ENCODE results near the gene JAK1. TPM values are rescaled to one million over a fixed set of nuclear protein-coding genes. Genes with fewer than 3 reads are reported as not detected.

JAK1 gene
- total RNA-seq, 2 donors from 2014 or later: 73.2 to 101 TPM

GRCh38 chr1:64960731-64961130 lies 5.6 kb downstream of the JAK1 start:
- H3K27me3 ChIP-seq: no peaks in the 10 kb centered on the region
- DNase-seq: no peak
- H3K9me3 ChIP-seq: no peaks in the 10 kb centered on the region
- H3K9ac ChIP-seq (ENCODE audit: low read depth in 2 of 2, low read length in 2 of 2): no peak overlapping the region
- no peak overlapping the region for H3K27ac ChIP-seq
- no peak for TF ChIP-seq CTCF (IDR thresholded peaks at IDR 0.05)
- H3K36me3 ChIP-seq: no peaks in the 10 kb centered on the region
- H3K4me3 ChIP-seq: no peak overlapping the region
- H3K4me1 ChIP-seq: peaks cover 5% of the 10 kb centered on the region
- intact Hi-C loops (cut with DNase I): loop anchor here (10.0 kb wide), 1 partner anchor 46 kb away; no protein-coding TSS in a partner anchor

DNA sequence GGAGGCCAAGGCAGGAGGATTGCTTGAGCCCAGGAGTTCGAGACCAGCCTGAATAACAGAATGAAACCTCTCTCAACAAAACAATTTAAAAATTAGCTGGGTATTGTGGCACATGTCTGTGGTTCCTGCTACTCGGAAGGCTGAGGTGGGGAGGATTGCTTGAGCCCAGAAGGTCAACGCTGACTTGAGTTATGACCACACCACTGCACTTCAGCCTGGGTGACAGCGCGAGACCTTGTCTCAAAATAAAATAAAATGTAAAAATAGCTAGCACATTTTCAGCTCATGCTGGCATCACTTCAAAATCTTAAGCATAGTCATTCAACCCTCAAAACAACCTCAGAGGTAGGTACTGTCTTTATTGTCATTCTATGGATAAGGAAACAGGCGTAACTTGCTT lies 6.4 kb downstream of the JAK1 start:
- Histone ChIP-seq H3K9me3 (no peaks in the 10 kb centered on the region), H3K9ac (ENCODE audit: low read depth in 2 of 2, low read length in 2 of 2) (no peak overlapping the region), H3K4me3 (no peak overlapping the region), H3K27me3 (no peaks in the 10 kb centered on the region), H3K36me3 (no peaks in the 10 kb centered on the region), H3K27ac (no peak overlapping the region), H3K4me1 (peaks cover 5% of the 10 kb centered on the region)
- intact Hi-C loops (cut with DNase I): loop anchor here (10.0 kb wide), 1 partner anchor 45 kb away; no protein-coding TSS in a partner anchor
- no peak for DNase-seq
- TF ChIP-seq CTCF (IDR thresholded peaks at IDR 0.05): no peak

DNA sequence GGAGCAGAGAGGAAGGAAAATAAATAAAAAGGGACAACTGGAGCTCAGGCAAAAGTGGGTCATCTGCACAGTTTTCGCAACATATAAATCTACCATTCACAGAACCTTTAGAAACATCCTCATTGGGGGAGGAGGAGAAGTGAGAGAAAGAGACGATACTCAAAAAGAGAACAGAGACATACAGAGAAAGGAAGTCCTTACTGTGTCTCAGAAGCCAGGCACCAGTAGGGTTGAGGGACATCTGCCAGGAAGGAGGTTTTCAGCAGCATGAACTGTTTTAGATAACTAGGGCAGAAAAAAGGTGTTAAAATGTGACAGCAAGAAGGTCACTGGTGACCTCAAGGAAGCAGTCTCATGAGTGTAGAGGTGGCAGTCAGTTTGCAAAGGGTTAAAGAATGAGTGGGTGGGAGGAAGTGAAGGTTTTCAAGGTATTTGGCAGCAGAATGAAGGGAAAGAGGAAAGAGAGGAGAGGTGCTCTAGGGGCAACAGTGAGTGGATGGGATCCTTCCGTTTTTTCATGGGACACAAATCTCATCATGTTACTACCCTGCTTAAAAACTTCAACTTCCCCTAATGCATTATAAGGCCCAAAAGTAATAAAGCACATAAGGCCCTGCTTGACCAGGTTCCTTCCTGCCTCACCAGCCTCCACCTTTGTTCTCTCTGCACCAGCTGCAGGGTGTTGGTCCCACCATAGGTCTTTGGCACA lies 9.5 kb downstream of the JAK1 start:
- intact Hi-C loops (cut with DNase I): no loop called here
- Histone ChIP-seq H3K9ac (ENCODE audit: low read depth in 2 of 2, low read length in 2 of 2) (no peak overlapping the region), H3K27me3 (no peaks in the 10 kb centered on the region), H3K4me3 (no peak overlapping the region), H3K27ac (peak overlapping the region; percentile 5), H3K4me1 (peaks cover 14% of the 10 kb centered on the region), H3K36me3 (no peaks in the 10 kb centered on the region), H3K9me3 (no peaks in the 10 kb centered on the region)
- no peak for DNase-seq
- no peak for TF ChIP-seq CTCF (IDR thresholded peaks at IDR 0.05)

DNA sequence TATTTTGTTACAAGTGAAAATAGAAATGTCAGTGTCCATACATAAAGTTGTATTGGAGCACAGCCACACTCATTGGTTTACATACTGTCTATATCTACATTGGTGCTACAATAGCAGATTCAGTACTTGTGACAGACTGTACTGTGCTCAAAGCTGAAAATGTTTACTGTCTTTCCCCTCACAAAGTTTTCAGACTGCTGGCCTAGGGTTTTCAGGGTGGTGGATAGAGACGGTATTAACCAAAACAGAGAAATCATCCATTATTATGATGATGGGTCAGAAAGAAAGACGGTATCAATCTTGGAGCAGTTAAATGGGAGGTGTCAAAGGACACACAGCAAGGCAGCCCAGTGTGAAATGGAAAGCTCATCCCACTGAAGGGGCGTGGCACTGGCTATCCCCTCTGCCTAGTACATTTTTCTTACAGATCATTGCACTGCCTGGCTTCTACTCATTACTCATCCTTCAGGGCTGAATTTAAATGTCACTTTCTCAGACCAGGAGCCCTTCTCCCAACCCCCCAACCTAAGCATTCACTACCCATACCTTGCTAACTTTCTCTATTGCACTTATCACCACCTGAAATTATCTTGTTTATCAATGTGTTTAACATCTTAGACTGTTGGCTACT lies 10.2 kb downstream of the JAK1 start:
- no peak for TF ChIP-seq CTCF (IDR thresholded peaks at IDR 0.05)
- intact Hi-C loops (cut with DNase I): no loop called here
- Histone ChIP-seq H3K9me3 (no peaks in the 10 kb centered on the region), H3K4me1 (peaks cover 14% of the 10 kb centered on the region), H3K9ac (ENCODE audit: low read depth in 2 of 2, low read length in 2 of 2) (no peak overlapping the region), H3K4me3 (no peak overlapping the region), H3K36me3 (no peaks in the 10 kb centered on the region), H3K27ac (no peak overlapping the region), H3K27me3 (no peaks in the 10 kb centered on the region)
- no peak for DNase-seq

GRCh38 chr1:64955097-64956009 lies 11.0 kb downstream of the JAK1 start:
- no peak for TF ChIP-seq CTCF (IDR thresholded peaks at IDR 0.05)
- no peak overlapping the region for H3K9ac ChIP-seq (ENCODE audit: low read depth in 2 of 2, low read length in 2 of 2)
- no peak overlapping the region for H3K27ac ChIP-seq
- H3K4me3 ChIP-seq: no peak overlapping the region
- H3K9me3 ChIP-seq: no peaks in the 10 kb centered on the region
- H3K27me3 ChIP-seq: no peaks in the 10 kb centered on the region
- DNase-seq: no peak
- peaks cover 14% of the 10 kb centered on the region for H3K4me1 ChIP-seq
- no peaks in the 10 kb centered on the region for H3K36me3 ChIP-seq
- intact Hi-C loops (cut with DNase I): no loop called here

Measured in colonic mucosa (tissue), 4 donors.